OCI-LY1 (cell line): Measurements from ENCODE around the gene BTBD2.

Source experiments
- H2AFZ ChIP-seq: fragments of 200-600 bp; sonication (generic), shearing (Covaris generic); 2 replicates; pipeline ENCODE4 v1.6.0; 2014; ENCODE audit warnings: antibody characterized with exemption, mild to moderate bottlenecking, low read length
- H3F3A ChIP-seq: fragments of 200-600 bp; sonication (generic), shearing (Covaris generic); 2 replicates; pipeline ENCODE4 v1.6.0; 2014; ENCODE audit warnings: mild to moderate bottlenecking, antibody characterized with exemption, low read length, moderate library complexity; ENCODE audit not compliant: insufficient read depth
- H3K27ac ChIP-seq: fragments of 200-600 bp; sonication (generic); 2 replicates; pipeline ENCODE4 v1.5.1; 2014; ENCODE audit warnings: low read length, mixed run types, mild to moderate bottlenecking, low read depth; ENCODE audit not compliant: poor library complexity, severe bottlenecking
- H3K27me3 ChIP-seq: fragments of 200-600 bp; sonication (generic); 2 replicates; pipeline ENCODE4 v1.6.0; 2014; ENCODE audit warnings: antibody characterized with exemption, mild to moderate bottlenecking, low read length, moderate library complexity; ENCODE audit not compliant: insufficient read depth
- H3K36me3 ChIP-seq: fragments of 200-600 bp; sonication (generic); 2 replicates; pipeline ENCODE4 v1.6.1; 2014; ENCODE audit warnings: mild to moderate bottlenecking, antibody characterized with exemption, low read length, moderate library complexity, mixed read lengths; ENCODE audit not compliant: insufficient read depth
- H3K4me1 ChIP-seq: fragments of 200-600 bp; sonication (generic); 2 replicates; pipeline ENCODE4 v1.5.1; 2014; ENCODE audit warnings: mild to moderate bottlenecking, low read length, moderate library complexity; ENCODE audit not compliant: insufficient read depth, severe bottlenecking
- H3K4me2 ChIP-seq: fragments of 200-600 bp; sonication (generic), shearing (Covaris generic); 2 replicates; pipeline ENCODE4 v1.6.1; 2014; ENCODE audit warnings: low read length
- H3K4me3 ChIP-seq: fragments of 200-600 bp; sonication (generic); 2 replicates; pipeline ENCODE4 v1.5.1; 2014; ENCODE audit warnings: low read length, low read depth, mild to moderate bottlenecking, mixed read lengths; ENCODE audit not compliant: poor library complexity, severe bottlenecking
- H3K79me2 ChIP-seq: fragments of 200-600 bp; shearing (Covaris generic); 2 replicates; pipeline ENCODE4 v1.6.1; 2016; ENCODE audit warnings: mixed run types, low read length, mixed read lengths; ENCODE audit not compliant: insufficient read depth
- H3K9ac ChIP-seq: fragments of 200-600 bp; sonication (generic), shearing (Covaris generic); 2 replicates; pipeline ENCODE4 v1.6.1; 2014; ENCODE audit warnings: mild to moderate bottlenecking, low read length, mixed read lengths
- H3K9me2 ChIP-seq: fragments of 200-600 bp; sonication (generic), shearing (Covaris generic); 2 replicates; pipeline ENCODE4 v1.6.1; 2014; ENCODE audit warnings: low read depth, mild to moderate bottlenecking, low read length, mixed read lengths
- H3K9me3 ChIP-seq: fragments of 200-600 bp; shearing (Covaris generic); 2 replicates; pipeline ENCODE4 v1.6.1; 2014; ENCODE audit warnings: low read length, mixed read lengths
- H4K20me1 ChIP-seq: fragments of 200-600 bp; sonication (generic), shearing (Covaris generic); 2 replicates; pipeline ENCODE4 v1.6.0; 2016; ENCODE audit warnings: mild to moderate bottlenecking, low read length; ENCODE audit not compliant: insufficient read depth
- EZH2 ChIP-seq: fragments of 200-600 bp; sonication (generic), shearing (Covaris generic); IDR thresholded peaks from 2 replicates; pipeline ENCODE4 v1.8.0; 2017; ENCODE audit warnings: borderline replicate concordance, mixed run types, mild to moderate bottlenecking, antibody characterized with exemption, low read length, moderate library complexity, mixed read lengths
- TF ChIP-seq, protein P1 (sequence below): fragments of 200-600 bp; sonication (generic), shearing (Covaris generic); IDR thresholded peaks from 2 replicates; pipeline ENCODE4 v1.5.1; 2017; ENCODE audit warnings: mild to moderate bottlenecking, antibody characterized with exemption, low read length, moderate library complexity, mixed read lengths

The BTBD2 gene

DNA sequence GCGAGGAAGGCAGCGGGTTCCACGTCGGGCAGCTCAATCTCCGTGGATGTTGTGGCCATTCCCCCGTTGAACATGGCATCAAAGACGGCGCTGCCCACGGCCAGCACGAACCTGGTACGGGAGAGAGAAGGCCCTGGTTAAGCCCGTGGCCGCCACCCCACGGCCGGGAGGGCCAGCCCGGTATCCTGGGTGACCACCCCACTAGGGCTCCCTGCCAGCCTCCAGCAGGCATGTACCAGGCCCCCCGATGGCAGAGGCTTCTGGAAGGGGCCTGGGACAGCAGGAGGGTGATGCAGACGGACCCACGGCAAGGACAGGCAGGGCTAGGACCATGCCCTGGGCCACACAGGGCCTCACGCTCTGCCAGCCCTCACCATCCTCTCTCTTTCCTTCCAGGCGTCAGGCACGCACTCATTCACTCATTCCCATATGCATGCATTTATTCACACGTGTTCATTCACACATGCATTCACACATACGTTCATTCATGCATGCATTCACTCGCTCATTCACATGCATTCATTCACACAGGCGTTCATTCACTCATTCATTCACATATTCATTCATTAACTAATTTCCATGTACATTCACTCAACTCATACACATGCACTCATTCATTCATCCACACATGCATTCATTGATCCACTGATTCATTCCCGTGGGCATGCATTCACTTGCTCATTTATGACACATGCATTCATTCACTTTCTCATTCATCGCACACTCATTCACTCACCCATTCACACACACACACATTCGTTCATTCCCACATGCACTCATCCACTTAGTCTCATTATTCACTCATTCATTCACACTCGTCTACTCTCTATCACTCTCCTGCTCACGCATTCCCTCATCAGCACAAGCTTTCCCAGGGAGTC, 17.9 kb downstream of the BTBD2 start:
- TF ChIP-seq, protein P1, sequence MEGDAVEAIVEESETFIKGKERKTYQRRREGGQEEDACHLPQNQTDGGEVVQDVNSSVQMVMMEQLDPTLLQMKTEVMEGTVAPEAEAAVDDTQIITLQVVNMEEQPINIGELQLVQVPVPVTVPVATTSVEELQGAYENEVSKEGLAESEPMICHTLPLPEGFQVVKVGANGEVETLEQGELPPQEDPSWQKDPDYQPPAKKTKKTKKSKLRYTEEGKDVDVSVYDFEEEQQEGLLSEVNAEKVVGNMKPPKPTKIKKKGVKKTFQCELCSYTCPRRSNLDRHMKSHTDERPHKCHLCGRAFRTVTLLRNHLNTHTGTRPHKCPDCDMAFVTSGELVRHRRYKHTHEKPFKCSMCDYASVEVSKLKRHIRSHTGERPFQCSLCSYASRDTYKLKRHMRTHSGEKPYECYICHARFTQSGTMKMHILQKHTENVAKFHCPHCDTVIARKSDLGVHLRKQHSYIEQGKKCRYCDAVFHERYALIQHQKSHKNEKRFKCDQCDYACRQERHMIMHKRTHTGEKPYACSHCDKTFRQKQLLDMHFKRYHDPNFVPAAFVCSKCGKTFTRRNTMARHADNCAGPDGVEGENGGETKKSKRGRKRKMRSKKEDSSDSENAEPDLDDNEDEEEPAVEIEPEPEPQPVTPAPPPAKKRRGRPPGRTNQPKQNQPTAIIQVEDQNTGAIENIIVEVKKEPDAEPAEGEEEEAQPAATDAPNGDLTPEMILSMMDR = no peak
- TF ChIP-seq EZH2 = no peak
- Histone ChIP-seq H3K4me1 (no peaks in the 10 kb centered on the region), H3K36me3 (peaks cover 15% of the 10 kb centered on the region; the same call in 1 of the 2 replicates)

DNA sequence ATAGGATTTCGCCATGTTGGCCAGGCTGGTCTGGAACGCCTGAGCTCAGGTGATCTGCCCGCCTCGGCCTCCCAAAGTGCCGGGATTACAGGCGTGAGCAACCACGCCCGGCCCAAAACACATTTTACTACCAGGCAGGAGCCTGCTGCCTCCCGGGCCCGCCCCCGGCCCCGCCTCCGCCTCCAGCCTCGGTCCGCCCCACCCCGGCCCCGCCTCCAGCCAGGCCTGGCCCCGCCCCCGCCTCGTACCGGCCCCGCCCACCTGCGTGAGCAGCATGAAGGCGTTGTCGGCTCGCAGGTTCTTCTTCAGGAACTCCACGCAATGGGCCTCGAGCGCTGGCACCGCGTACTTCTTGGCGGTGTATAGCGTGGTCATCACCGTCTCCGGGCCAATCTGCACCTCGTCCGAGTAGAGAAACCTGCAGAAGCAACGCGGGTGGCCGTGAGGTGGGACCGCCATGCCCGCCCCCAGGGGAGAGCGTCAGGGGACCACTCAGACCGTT, 22.7 kb downstream of the BTBD2 start:
- Histone ChIP-seq H3K9me3 (no peaks in the 10 kb centered on the region), H3K27ac (no peak overlapping the region), H3K4me2 (no peak overlapping the region), H3K36me3 (peaks cover 23% of the 10 kb centered on the region), H3K4me3 (no peak overlapping the region), H3K4me1 (no peaks in the 10 kb centered on the region), H4K20me1 (no peaks in the 10 kb centered on the region), H3K9me2 (no peaks in the 10 kb centered on the region), H3K27me3 (no peaks in the 10 kb centered on the region), H3K79me2 (no peaks in the 10 kb centered on the region), H3F3A (no peaks in the 10 kb centered on the region), H3K9ac (no peak overlapping the region), H2AFZ (no peak overlapping the region)
- TF ChIP-seq, protein P1 = no peak
- no peak for TF ChIP-seq EZH2

More for the DNA sequence above, 17.9 kb downstream of the BTBD2 start:
- Histone ChIP-seq H3K4me2 (no peak overlapping the region), H3K4me3 (no peak overlapping the region), H3K27ac (no peak overlapping the region), H2AFZ (no peak overlapping the region), H3K9me3 (no peaks in the 10 kb centered on the region), H3F3A (no peaks in the 10 kb centered on the region), H3K9ac (no peak overlapping the region), H3K79me2 (no peaks in the 10 kb centered on the region), H3K9me2 (no peaks in the 10 kb centered on the region), H4K20me1 (no peaks in the 10 kb centered on the region), H3K27me3 (no peaks in the 10 kb centered on the region)

DNA sequence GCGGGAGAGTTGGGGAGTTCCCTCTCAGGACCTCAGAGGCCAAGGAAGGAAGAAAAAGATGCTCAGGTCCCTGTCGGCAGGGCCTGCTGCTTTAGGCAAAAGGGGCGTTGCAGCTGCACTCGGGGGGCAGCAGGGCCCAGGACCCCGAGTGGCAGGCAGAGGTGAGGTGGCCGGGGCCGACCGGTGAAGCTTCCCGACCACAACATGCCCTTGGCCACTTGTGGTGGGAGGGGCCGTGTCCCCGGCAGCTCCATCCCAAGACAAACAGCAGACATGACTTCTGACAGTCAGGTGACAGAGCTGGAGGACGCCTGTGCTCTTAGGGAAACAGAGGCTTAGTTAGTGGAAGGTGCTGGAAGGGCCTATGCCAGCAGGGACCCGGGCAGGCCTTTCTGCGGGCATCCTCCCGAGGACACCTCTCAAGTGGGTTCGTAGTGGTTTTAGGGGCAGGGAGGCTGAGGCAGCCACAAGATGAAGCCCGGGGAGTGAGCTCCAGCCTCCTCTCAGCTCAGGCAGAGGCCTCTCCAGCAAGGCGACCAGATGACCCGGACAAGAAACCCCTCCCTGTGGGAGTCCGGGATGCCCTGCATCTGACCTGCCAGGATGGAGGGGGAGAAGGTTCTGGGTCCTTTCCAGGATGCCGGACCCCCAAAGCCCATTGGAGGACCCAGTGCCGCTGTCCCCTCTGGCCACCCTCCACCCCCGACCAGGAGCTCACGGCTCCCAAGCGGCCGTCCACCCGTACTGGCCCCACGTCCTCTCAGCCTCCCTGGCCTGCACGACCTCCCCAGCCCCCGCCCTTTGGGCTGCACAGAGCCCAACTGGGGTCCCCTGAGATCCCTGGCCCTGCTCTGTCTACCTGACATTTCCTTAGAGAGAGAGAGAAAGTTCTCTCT, 24.2 kb downstream of the BTBD2 start:
- Histone ChIP-seq H3K4me1 (no peaks in the 10 kb centered on the region), H3K36me3 (peaks cover 15% of the 10 kb centered on the region), H3K9me3 (no peaks in the 10 kb centered on the region), H3K4me2 (no peak overlapping the region), H3K9me2 (no peaks in the 10 kb centered on the region), H3K27ac (no peak overlapping the region), H3K9ac (no peak overlapping the region), H3F3A (no peaks in the 10 kb centered on the region), H2AFZ (no peak overlapping the region), H3K4me3 (no peak overlapping the region), H3K79me2 (no peaks in the 10 kb centered on the region), H3K27me3 (no peaks in the 10 kb centered on the region), H4K20me1 (no peaks in the 10 kb centered on the region)
- TF ChIP-seq EZH2 = no peak
- TF ChIP-seq, protein P1 = no peak
